GM23338 (cell line): ENCODE data around the gene FCER2. TPM values are rescaled to one million over a fixed set of nuclear protein-coding genes. Genes with fewer than 3 reads are reported as not detected.
A peak's percentile ranks its signal among the peaks of the same experiment; 100 is the strongest.

Experiments used
- ATAC-seq: fragments of 200-7000 bp; cut with Tn5 transposase; 3 replicates; pipeline ENCODE4 v1.9.1; 2020
- DNase-seq: peaks from one replicate; pipeline ENCODE4 v3.0.0-alpha.2; 2015; ENCODE audit warnings: low spot score
- H2AFZ ChIP-seq: fragments of 200-600 bp; sonication (generic); 2 replicates; pipeline ENCODE4 v1.8.0; 2016; ENCODE audit warnings: antibody characterized with exemption, mild to moderate bottlenecking, moderate library complexity
- H3F3A ChIP-seq: fragments of 200-600 bp; sonication (generic); replicated peaks from 2 replicates; pipeline ENCODE4 v1.8.0; 2017; ENCODE audit warnings: antibody characterized with exemption, mixed run types, low read depth
- H3K27ac ChIP-seq: fragments of 200-600 bp; sonication (generic); 2 replicates; pipeline ENCODE4 v1.6.1; 2016; ENCODE audit warnings: low read depth
- H3K27me3 ChIP-seq: fragments of 200-600 bp; sonication (generic); 2 replicates; pipeline ENCODE4 v1.8.0; 2016; ENCODE audit warnings: mild to moderate bottlenecking, mixed run types, moderate library complexity; ENCODE audit not compliant: insufficient read depth
- H3K36me3 ChIP-seq: fragments of 200-600 bp; sonication (generic); 2 replicates; pipeline ENCODE4 v1.8.0; 2016; ENCODE audit warnings: mild to moderate bottlenecking; ENCODE audit not compliant: insufficient read depth
- H3K4me1 ChIP-seq: fragments of 200-600 bp; sonication (generic); 2 replicates; pipeline ENCODE4 v1.8.0; 2016; ENCODE audit warnings: mild to moderate bottlenecking, moderate library complexity; ENCODE audit not compliant: insufficient read depth
- H3K4me2 ChIP-seq: fragments of 200-600 bp; sonication (generic); 2 replicates; pipeline ENCODE4 v1.7.1; 2017; ENCODE audit warnings: mixed run types
- H3K4me3 ChIP-seq: fragments of 200-600 bp; sonication (generic); 2 replicates; pipeline ENCODE4 v1.6.1; 2016; ENCODE audit warnings: mixed run types
- H3K79me2 ChIP-seq: fragments of 200-600 bp; sonication (generic); replicated peaks from 2 replicates; pipeline ENCODE4 v1.8.0; 2017; ENCODE audit warnings: mild to moderate bottlenecking; ENCODE audit not compliant: insufficient read depth
- H3K9me2 ChIP-seq: fragments of 200-600 bp; sonication (generic); 2 replicates; pipeline ENCODE4 v1.8.0; 2017; ENCODE audit not compliant: insufficient read depth
- H4K20me1 ChIP-seq: fragments of 200-600 bp; sonication (generic); replicated peaks from 2 replicates; pipeline ENCODE4 v1.8.0; 2017; ENCODE audit warnings: mild to moderate bottlenecking; ENCODE audit not compliant: insufficient read depth
- H3K27ac Mint-ChIP-seq: 2 replicates; pipeline ENCODE4 v1.8.0; 2020; ENCODE audit warnings: inconsistent platforms, mild to moderate bottlenecking, moderate library complexity, mixed read lengths
- H3K27me3 Mint-ChIP-seq: 3 replicates; pipeline ENCODE4 v1.8.0; 2022; ENCODE audit warnings: low read depth, mild to moderate bottlenecking, moderate library complexity, mixed read lengths, inconsistent platforms; ENCODE audit not compliant: insufficient read depth, poor library complexity
- H3K36me3 Mint-ChIP-seq: 3 replicates; pipeline ENCODE4 v1.8.0; 2021; ENCODE audit warnings: low read depth, mild to moderate bottlenecking, inconsistent platforms, moderate library complexity, mixed read lengths
- H3K4me1 Mint-ChIP-seq: 3 replicates; pipeline ENCODE4 v1.8.0; 2020; ENCODE audit warnings: mild to moderate bottlenecking, inconsistent platforms, mixed read lengths
- H3K4me3 Mint-ChIP-seq: 3 replicates; pipeline ENCODE4 v1.8.0; 2021; ENCODE audit warnings: moderate library complexity, mild to moderate bottlenecking, inconsistent platforms, mixed read lengths
- H3K9me3 Mint-ChIP-seq: 3 replicates; pipeline ENCODE4 v1.8.0; 2020; ENCODE audit warnings: moderate library complexity, mild to moderate bottlenecking, inconsistent platforms, mixed read lengths
- CTCF ChIP-seq, 2 experiments: fragments of 200-600 bp in 1 of 2; sonication (generic) in 1 of 2; conservative IDR thresholded peaks; 2 replicates each; pipeline versions ENCODE4 v1.5.1 to v1.6.1; 2016 to 2017; ENCODE audit warnings: antibody characterized with exemption in 2 of 2, low read depth in 2 of 2, mild to moderate bottlenecking in 2 of 2, moderate library complexity in 1 of 2
- REST ChIP-seq: IDR thresholded peaks from one replicate; pipeline ENCODE4 v1.6.1; 2018; ENCODE audit warnings: antibody characterized with exemption; ENCODE audit not compliant: unreplicated experiment
- polyA plus RNA-seq: library from polyadenylated mRNA; unstranded; fragments of >200 nt; fragmentation: Nextera tagmentation; extraction: Ambion mirVana; gene quantifications from 2 replicates; pipeline ENCODE4 v1.2.1, GENCODE V29; 2016
- total RNA-seq: library from RNA; depleted of rRNA; stranded (reverse); fragments of >200 nt; shearing (Covaris generic); gene quantifications from 2 replicates; pipeline ENCODE4 v1.2.3, GENCODE V29; 2014
- TF ChIP-seq, protein P1 (sequence below): fragments of 250-450 bp; sonication (Bioruptor Pico); IDR thresholded peaks from 2 replicates; pipeline ENCODE4 v1.5.0; 2020; ENCODE audit warnings: mild to moderate bottlenecking, moderate library complexity

Gene FCER2
- total and polyA plus RNA-seq, 2 experiments from 2014 or later = 0.29 TPM; not detected in 1

- TF ChIP-seq, protein P1, sequence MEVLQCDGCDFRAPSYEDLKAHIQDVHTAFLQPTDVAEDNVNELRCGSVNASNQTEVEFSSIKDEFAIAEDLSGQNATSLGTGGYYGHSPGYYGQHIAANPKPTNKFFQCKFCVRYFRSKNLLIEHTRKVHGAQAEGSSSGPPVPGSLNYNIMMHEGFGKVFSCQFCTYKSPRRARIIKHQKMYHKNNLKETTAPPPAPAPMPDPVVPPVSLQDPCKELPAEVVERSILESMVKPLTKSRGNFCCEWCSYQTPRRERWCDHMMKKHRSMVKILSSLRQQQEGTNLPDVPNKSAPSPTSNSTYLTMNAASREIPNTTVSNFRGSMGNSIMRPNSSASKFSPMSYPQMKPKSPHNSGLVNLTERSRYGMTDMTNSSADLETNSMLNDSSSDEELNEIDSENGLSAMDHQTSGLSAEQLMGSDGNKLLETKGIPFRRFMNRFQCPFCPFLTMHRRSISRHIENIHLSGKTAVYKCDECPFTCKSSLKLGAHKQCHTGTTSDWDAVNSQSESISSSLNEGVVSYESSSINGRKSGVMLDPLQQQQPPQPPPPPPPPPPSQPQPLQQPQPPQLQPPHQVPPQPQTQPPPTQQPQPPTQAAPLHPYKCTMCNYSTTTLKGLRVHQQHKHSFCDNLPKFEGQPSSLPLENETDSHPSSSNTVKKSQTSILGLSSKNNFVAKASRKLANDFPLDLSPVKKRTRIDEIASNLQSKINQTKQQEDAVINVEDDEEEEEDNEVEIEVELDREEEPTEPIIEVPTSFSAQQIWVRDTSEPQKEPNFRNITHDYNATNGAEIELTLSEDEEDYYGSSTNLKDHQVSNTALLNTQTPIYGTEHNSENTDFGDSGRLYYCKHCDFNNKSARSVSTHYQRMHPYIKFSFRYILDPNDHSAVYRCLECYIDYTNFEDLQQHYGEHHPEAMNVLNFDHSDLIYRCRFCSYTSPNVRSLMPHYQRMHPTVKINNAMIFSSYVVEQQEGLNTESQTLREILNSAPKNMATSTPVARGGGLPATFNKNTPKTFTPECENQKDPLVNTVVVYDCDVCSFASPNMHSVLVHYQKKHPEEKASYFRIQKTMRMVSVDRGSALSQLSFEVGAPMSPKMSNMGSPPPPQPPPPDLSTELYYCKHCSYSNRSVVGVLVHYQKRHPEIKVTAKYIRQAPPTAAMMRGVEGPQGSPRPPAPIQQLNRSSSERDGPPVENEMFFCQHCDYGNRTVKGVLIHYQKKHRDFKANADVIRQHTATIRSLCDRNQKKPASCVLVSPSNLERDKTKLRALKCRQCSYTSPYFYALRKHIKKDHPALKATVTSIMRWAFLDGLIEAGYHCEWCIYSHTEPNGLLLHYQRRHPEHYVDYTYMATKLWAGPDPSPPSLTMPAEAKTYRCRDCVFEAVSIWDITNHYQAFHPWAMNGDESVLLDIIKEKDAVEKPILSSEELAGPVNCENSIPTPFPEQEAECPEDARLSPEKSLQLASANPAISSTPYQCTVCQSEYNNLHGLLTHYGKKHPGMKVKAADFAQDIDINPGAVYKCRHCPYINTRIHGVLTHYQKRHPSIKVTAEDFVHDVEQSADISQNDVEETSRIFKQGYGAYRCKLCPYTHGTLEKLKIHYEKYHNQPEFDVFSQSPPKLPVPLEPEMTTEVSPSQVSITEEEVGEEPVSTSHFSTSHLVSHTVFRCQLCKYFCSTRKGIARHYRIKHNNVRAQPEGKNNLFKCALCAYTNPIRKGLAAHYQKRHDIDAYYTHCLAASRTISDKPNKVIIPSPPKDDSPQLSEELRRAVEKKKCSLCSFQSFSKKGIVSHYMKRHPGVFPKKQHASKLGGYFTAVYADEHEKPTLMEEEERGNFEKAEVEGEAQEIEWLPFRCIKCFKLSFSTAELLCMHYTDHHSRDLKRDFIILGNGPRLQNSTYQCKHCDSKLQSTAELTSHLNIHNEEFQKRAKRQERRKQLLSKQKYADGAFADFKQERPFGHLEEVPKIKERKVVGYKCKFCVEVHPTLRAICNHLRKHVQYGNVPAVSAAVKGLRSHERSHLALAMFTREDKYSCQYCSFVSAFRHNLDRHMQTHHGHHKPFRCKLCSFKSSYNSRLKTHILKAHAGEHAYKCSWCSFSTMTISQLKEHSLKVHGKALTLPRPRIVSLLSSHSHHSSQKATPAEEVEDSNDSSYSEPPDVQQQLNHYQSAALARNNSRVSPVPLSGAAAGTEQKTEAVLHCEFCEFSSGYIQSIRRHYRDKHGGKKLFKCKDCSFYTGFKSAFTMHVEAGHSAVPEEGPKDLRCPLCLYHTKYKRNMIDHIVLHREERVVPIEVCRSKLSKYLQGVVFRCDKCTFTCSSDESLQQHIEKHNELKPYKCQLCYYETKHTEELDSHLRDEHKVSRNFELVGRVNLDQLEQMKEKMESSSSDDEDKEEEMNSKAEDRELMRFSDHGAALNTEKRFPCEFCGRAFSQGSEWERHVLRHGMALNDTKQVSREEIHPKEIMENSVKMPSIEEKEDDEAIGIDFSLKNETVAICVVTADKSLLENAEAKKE (CRISPR knock-in tag) = no peak
Measured at GRCh38 chr19:7685546-7686445, 16.1 kb downstream of the FCER2 start (continued).

GRCh38 chr19:7682175-7682855 lies 19.6 kb downstream of the FCER2 start:
- peak; percentile 60 to 71 for TF ChIP-seq CTCF (conservative IDR thresholded peaks at IDR 0.05; ENCODE audit: low read depth in 2 of 2)
- TF ChIP-seq REST = no peak
- H3F3A ChIP-seq = 0 out of 2 replicates have a peak, but pooled peaks cover 3% of the 10 kb centered on the region
- peaks cover 4% of the 10 kb centered on the region; the same call in 2 of the 3 replicates for H3K4me1 Mint-ChIP-seq
- H3K27me3 Mint-ChIP-seq = peaks cover 32% of the 10 kb centered on the region
- no peaks in the 10 kb centered on the region for H3K9me2 ChIP-seq
- H2AFZ ChIP-seq = no peak overlapping the region; the same call in 1 of the 2 replicates
- peak; percentile 83 for DNase-seq
- H3K27ac Mint-ChIP-seq = peak overlapping the region; percentile 49; the same call in 1 of the 2 replicates
- peak overlapping the region; percentile 92 for H3K4me3 ChIP-seq
- H3K36me3 ChIP-seq = no peaks in the 10 kb centered on the region; the same call in 1 of the 2 replicates
- peak overlapping the region; percentile 83 for H3K4me3 Mint-ChIP-seq
- no peaks in the 10 kb centered on the region for H3K9me3 Mint-ChIP-seq
- H3K36me3 Mint-ChIP-seq = peaks cover 31% of the 10 kb centered on the region
- ATAC-seq = peak; percentile 55
- H3K4me1 ChIP-seq = peaks cover 7% of the 10 kb centered on the region
- H4K20me1 ChIP-seq = peaks cover 8% of the 10 kb centered on the region
- H3K27me3 ChIP-seq = no peaks in the 10 kb centered on the region; the same call in 1 of the 2 replicates
- 0 out of 2 replicates have a peak, but pooled peaks cover 3% of the 10 kb centered on the region for H3K79me2 ChIP-seq
- peak overlapping the region; percentile 91 for H3K4me2 ChIP-seq
- H3K27ac ChIP-seq = peak overlapping the region; percentile 85
